HUES6 (cell line): ENCODE data around the gene MYB.
"Not testable (repeated sequence)": the region's sequence is repeated elsewhere in the genome, so short reads cannot be mapped to it uniquely, and the experiment has no call there.

ENCODE experiments used
- H3K27ac ChIP-seq: 2 replicates; pipeline ENCODE4 v1.7.0; 2013; ENCODE audit warnings: low read depth, mild to moderate bottlenecking, low read length, inconsistent platforms
- H3K27me3 ChIP-seq: 2 replicates; pipeline ENCODE4 v1.6.1; 2013; ENCODE audit warnings: low read length; ENCODE audit not compliant: control insufficient read depth, insufficient read depth
- H3K36me3 ChIP-seq: 2 replicates; pipeline ENCODE4 v1.6.1; 2013; ENCODE audit warnings: low read length; ENCODE audit not compliant: control insufficient read depth, insufficient read depth
- H3K4me1 ChIP-seq: 2 replicates; pipeline ENCODE4 v1.6.1; 2013; ENCODE audit warnings: low read length; ENCODE audit not compliant: control insufficient read depth, insufficient read depth
- H3K4me3 ChIP-seq: 2 replicates; pipeline ENCODE4 v1.5.1; 2013; ENCODE audit warnings: low read depth, low read length
- H3K9ac ChIP-seq: one replicate; pipeline ENCODE4 v1.6.1; 2013; ENCODE audit warnings: mild to moderate bottlenecking, low read length
- H3K9me3 ChIP-seq: 2 replicates; pipeline ENCODE4 v1.6.1; 2013; ENCODE audit warnings: low read depth, low read length; ENCODE audit not compliant: control insufficient read depth, insufficient read depth

Gene MYB

GRCh38 chr6:135164387-135164786 is 16.7 kb upstream of the MYB start:
- not testable (repeated sequence) for H3K36me3 ChIP-seq, H3K9ac ChIP-seq, H3K4me3 ChIP-seq, H3K27ac ChIP-seq, H3K9me3 ChIP-seq, H3K27me3 ChIP-seq, H3K4me1 ChIP-seq

- Histone ChIP-seq H3K4me3 (no peak overlapping the region), H3K4me1 (no peaks in the 10 kb centered on the region), H3K27me3 (no peaks in the 10 kb centered on the region), H3K36me3 (no peaks in the 10 kb centered on the region), H3K9me3 (no peaks in the 10 kb centered on the region), H3K9ac (no peak overlapping the region), H3K27ac (no peak overlapping the region)
Observed at GRCh38 chr6:135165031-135165430, 16.1 kb upstream of the MYB start.

- Histone ChIP-seq H3K36me3 (no peaks in the 10 kb centered on the region), H3K4me1 (no peaks in the 10 kb centered on the region), H3K27ac (no peak overlapping the region), H3K27me3 (no peaks in the 10 kb centered on the region), H3K9ac (no peak overlapping the region), H3K4me3 (no peak overlapping the region), H3K9me3 (no peaks in the 10 kb centered on the region)
Observed at GRCh38 chr6:135166515-135166914, 14.6 kb upstream of the MYB start.

- Histone ChIP-seq H3K27me3 (no peaks in the 10 kb centered on the region), H3K9me3 (no peaks in the 10 kb centered on the region), H3K4me1 (no peaks in the 10 kb centered on the region), H3K9ac (no peak overlapping the region), H3K36me3 (no peaks in the 10 kb centered on the region), H3K4me3 (no peak overlapping the region), H3K27ac (no peak overlapping the region)
Observed at GRCh38 chr6:135167617-135168016, 13.5 kb upstream of the MYB start.

- Histone ChIP-seq H3K4me3 (no peak overlapping the region), H3K9me3 (no peaks in the 10 kb centered on the region), H3K27me3 (no peaks in the 10 kb centered on the region), H3K27ac (no peak overlapping the region), H3K9ac (no peak overlapping the region), H3K36me3 (no peaks in the 10 kb centered on the region), H3K4me1 (no peaks in the 10 kb centered on the region)
Observed at GRCh38 chr6:135168766-135169165, 12.3 kb upstream of the MYB start.

- Histone ChIP-seq H3K27ac (no peak overlapping the region), H3K36me3 (no peaks in the 10 kb centered on the region), H3K4me3 (no peak overlapping the region), H3K9me3 (no peaks in the 10 kb centered on the region), H3K27me3 (no peaks in the 10 kb centered on the region), H3K4me1 (no peaks in the 10 kb centered on the region), H3K9ac (no peak overlapping the region)
Observed at GRCh38 chr6:135170238-135170637, 10.9 kb upstream of the MYB start.

GRCh38 chr6:135170849-135171248 is 10.3 kb upstream of the MYB start:
- Histone ChIP-seq H3K9ac (no peak overlapping the region), H3K36me3 (no peaks in the 10 kb centered on the region), H3K4me1 (no peaks in the 10 kb centered on the region), H3K27ac (no peak overlapping the region), H3K4me3 (no peak overlapping the region), H3K9me3 (no peaks in the 10 kb centered on the region), H3K27me3 (no peaks in the 10 kb centered on the region)

GRCh38 chr6:135173242-135173988 is 7.7 kb upstream of the MYB start:
- Histone ChIP-seq H3K4me1 (no peaks in the 10 kb centered on the region), H3K9ac (no peak overlapping the region), H3K36me3 (no peaks in the 10 kb centered on the region), H3K27ac (no peak overlapping the region), H3K9me3 (no peaks in the 10 kb centered on the region), H3K4me3 (no peak overlapping the region), H3K27me3 (no peaks in the 10 kb centered on the region; the same call in 1 of the 2 replicates)

- Histone ChIP-seq H3K36me3 (no peaks in the 10 kb centered on the region), H3K27ac (no peak overlapping the region), H3K9ac (no peak overlapping the region), H3K9me3 (no peaks in the 10 kb centered on the region), H3K27me3 (no peaks in the 10 kb centered on the region; the same call in 1 of the 2 replicates), H3K4me3 (no peak overlapping the region), H3K4me1 (no peaks in the 10 kb centered on the region)
Observed at GRCh38 chr6:135173989-135174484, 7.1 kb upstream of the MYB start.

GRCh38 chr6:135176058-135176457 is 5.0 kb upstream of the MYB start:
- no peak overlapping the region for H3K27ac ChIP-seq
- no peak overlapping the region for H3K9ac ChIP-seq
- no peak overlapping the region for H3K4me3 ChIP-seq
- peaks cover 11% of the 10 kb centered on the region for H3K27me3 ChIP-seq
- H3K4me1 ChIP-seq: no peaks in the 10 kb centered on the region
- H3K9me3 ChIP-seq: no peaks in the 10 kb centered on the region
- no peaks in the 10 kb centered on the region for H3K36me3 ChIP-seq

GRCh38 chr6:135176464-135176863 is 4.6 kb upstream of the MYB start:
- Histone ChIP-seq H3K9me3 (no peaks in the 10 kb centered on the region), H3K4me1 (no peaks in the 10 kb centered on the region), H3K4me3 (no peak overlapping the region), H3K9ac (no peak overlapping the region), H3K27me3 (peaks cover 12% of the 10 kb centered on the region), H3K27ac (no peak overlapping the region), H3K36me3 (no peaks in the 10 kb centered on the region)
